Fibroblast of mammary gland (primary cell): ENCODE data around the gene CHSY1.
A peak's percentile ranks its signal among the peaks of the same experiment; 100 is the strongest.

Experiments used
- DNase-seq: peaks from one replicate; pipeline ENCODE4 v3.0.0-alpha.2; 2010; ENCODE audit warnings: low read depth
- H3K4me3 ChIP-seq: 2 replicates; pipeline ENCODE4 v1.5.1; 2011; ENCODE audit warnings: low read depth, mild to moderate bottlenecking, low read length, moderate library complexity; ENCODE audit not compliant: control insufficient read depth
- TF ChIP-seq, protein P1 (sequence below): conservative IDR thresholded peaks from 2 replicates; pipeline ENCODE4 v1.5.1; 2011; ENCODE audit warnings: low read depth, low read length, inconsistent platforms; ENCODE audit not compliant: control insufficient read depth, insufficient read depth

CHSY1 gene

DNA sequence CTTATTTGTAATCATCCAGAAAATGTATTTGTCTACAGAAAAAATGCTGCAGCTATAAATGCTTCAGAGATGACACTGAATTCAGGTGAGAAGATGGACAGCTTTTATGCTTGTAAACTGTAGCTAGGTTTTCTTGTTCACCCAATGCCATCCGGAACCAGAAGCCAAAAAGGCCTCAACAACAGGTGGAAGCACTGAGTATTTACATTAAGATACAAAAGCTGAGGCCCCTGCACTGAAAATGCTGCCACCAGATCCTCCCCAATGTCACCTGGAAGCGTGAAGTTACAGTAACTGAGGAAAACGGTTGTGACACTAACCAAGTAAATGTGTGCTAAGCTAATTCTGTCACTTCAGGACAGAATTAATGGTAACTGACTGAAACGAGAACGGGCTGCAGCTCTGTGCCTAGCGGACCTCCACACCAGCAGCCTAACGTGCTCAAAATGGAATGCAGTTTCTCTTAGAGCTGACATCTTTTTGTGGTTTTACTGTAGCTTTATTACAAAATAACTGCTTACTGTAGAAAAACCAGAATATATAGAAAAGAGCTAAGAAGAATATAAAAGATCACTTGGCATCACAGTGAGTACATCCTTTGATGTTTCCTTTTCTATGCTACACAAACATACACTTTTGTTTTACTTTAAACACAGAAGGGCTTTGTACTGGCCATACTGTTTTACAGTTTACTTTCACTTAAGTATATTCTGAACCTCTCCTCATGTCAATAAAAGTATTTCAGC is 7.6 kb downstream of the CHSY1 start:
- no peak for DNase-seq
- TF ChIP-seq, protein P1, sequence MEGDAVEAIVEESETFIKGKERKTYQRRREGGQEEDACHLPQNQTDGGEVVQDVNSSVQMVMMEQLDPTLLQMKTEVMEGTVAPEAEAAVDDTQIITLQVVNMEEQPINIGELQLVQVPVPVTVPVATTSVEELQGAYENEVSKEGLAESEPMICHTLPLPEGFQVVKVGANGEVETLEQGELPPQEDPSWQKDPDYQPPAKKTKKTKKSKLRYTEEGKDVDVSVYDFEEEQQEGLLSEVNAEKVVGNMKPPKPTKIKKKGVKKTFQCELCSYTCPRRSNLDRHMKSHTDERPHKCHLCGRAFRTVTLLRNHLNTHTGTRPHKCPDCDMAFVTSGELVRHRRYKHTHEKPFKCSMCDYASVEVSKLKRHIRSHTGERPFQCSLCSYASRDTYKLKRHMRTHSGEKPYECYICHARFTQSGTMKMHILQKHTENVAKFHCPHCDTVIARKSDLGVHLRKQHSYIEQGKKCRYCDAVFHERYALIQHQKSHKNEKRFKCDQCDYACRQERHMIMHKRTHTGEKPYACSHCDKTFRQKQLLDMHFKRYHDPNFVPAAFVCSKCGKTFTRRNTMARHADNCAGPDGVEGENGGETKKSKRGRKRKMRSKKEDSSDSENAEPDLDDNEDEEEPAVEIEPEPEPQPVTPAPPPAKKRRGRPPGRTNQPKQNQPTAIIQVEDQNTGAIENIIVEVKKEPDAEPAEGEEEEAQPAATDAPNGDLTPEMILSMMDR = no peak
- no peak overlapping the region for H3K4me3 ChIP-seq

DNA sequence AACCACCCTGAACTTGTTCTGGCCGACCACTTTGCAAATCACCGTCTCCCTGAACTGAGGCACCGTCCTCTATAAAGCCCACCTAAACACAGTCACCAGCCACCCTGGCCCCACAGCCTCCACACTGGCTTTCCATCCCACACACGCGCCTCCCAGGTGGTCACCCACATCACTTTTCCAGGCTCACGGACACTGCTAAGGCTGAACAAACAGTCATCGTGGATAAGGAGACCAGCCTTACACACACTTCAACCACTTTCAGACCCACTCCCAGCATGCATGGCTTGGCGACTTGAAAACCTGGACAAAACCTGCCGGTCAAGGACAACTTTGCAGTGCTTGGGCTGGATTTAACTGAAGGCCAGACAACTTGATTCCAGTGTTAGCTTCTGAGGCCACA is 8.4 kb downstream of the CHSY1 start:
- H3K4me3 ChIP-seq = no peak overlapping the region
- TF ChIP-seq, protein P1 = no peak
- DNase-seq = no peak

DNA sequence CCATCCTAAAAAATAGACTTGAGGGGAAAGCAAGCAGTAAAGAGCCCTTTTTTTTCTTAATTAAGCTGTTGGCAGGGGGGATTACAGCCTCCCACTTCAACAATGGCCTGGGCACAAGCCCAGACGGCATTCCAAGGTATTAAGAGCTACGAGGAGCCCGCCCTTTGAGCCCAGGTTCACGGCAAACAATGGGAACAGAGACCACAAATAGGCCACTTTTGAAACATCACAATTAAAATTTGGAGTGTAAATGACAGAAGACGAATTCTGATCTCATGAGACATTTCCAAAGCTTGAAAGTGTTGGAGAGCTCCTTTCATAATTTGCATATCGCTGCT is 8.9 kb downstream of the CHSY1 start:
- TF ChIP-seq, protein P1 = no peak
- H3K4me3 ChIP-seq = no peak overlapping the region
- DNase-seq = no peak

DNA sequence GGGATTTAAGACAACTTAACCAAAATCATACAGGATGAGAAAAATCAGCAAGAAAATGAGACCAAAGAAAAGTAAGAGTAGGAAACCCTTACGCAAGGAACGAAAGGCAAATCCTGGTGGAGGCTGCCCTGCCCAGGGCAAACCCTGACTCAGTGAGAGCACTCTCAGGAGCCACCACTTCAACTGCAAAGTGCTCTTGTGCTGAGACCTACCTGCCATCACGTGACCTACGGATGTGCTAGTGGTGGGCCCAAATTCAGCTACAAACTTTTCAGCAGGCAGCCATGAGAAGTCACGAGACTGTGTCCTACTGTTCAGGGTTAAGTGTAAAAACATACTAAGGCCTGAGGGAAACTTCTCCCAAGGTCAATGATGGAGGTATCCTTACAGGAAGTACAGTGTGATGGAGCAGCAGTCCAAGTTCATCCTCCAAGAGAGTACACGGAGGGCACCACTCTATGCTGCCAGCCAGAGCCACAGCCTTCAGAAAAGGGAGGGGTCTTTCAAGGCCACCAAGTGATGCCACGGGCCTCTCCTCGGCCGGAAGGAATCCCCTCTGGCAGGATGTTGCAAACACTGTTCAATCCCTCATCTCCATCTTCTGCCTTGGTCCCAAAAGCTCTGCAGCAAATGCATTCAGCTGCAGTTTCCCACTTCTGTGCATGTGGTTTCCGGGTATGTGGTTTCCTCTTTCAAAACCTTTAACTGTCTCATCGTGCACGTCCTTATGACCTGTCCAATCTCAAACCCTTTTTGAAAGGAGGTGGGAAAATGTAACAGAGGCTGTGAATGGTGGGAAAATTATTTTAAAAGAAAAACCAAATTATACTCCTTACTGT is 9.5 kb downstream of the CHSY1 start:
- no peak overlapping the region for H3K4me3 ChIP-seq
- TF ChIP-seq, protein P1 = no peak
- peak; percentile 76 for DNase-seq

DNA sequence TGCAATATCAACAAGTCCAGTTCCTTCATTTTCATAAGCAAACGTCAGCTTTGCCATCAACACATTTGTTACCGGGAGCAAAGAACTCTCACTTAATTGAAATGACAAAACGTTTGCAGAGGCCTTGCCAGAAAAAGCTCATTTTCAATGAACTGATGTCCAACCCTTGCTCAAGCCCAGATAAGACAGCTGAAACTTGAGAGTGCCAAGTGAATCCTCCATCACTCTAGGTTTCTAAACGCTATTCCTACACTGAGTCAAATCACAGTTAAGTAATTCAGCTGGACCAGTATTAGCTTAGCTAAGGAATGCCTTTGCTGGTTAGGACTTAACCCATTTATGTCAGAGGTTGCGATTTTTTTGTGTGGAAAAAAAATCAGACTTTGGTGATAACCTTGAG is 11.5 kb downstream of the CHSY1 start:
- peak; percentile 83 for DNase-seq
- H3K4me3 ChIP-seq = no peak overlapping the region
- TF ChIP-seq, protein P1 = no peak

DNA sequence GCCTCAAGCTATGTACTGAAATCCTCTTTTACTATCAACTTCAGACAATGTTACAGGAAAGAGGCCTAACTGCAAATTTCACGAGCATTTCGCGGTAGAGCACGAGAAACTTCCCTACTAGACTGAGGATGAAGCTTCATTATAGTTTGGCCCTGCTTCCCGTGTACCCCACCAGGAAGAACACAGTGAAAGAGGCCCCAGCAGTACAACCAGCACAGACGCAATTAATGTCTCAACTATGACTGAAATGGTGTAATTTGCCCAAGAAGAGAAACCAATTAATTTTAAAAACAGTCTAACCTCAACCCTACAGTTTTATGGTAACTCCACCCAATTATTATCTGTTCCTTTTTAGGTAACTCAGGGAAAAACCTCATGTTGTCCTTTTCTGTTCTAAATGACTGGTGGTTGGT is 12.1 kb downstream of the CHSY1 start:
- TF ChIP-seq, protein P1 = no peak
- no peak for DNase-seq
- H3K4me3 ChIP-seq = no peak overlapping the region

DNA sequence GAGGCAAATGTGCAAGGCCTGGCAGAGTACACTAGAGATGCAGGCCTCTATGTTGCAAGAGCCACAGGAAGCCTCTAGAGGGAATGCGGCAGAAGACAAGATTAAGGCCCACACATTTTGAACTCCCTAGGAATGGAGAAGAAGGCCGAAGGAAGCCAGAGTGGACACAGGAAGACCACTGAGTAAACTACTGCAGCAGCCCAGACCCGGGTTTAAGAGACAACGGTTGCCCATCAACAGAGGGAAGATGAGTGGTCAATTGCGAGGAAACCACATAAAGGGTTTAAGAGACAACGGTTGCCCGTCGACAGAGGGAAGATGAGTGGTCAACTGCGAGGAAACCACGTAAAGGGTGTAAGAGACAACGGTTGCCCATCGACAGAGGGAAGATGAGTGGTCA is 14.6 kb downstream of the CHSY1 start:
- no peak for DNase-seq
- no peak overlapping the region for H3K4me3 ChIP-seq
- TF ChIP-seq, protein P1 = no peak
